Activated CD4-positive, alpha-beta T cell treated with anti-CD3 and anti-CD28 coated beads, Interleukin-2, amount 50 U/mL, for 1 hour (primary cell): ENCODE measurements around the gene AEBP2.
"Not testable (repeated sequence)": the region's sequence is repeated elsewhere in the genome, so short reads cannot be mapped to it uniquely, and the experiment has no call there.

Experiments
- DNase-seq: peaks from one replicate; pipeline ENCODE4 v3.0.0-alpha.2; 2020

The AEBP2 gene, protein sequence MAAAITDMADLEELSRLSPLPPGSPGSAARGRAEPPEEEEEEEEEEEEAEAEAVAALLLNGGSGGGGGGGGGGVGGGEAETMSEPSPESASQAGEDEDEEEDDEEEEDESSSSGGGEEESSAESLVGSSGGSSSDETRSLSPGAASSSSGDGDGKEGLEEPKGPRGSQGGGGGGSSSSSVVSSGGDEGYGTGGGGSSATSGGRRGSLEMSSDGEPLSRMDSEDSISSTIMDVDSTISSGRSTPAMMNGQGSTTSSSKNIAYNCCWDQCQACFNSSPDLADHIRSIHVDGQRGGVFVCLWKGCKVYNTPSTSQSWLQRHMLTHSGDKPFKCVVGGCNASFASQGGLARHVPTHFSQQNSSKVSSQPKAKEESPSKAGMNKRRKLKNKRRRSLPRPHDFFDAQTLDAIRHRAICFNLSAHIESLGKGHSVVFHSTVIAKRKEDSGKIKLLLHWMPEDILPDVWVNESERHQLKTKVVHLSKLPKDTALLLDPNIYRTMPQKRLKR

DNA sequence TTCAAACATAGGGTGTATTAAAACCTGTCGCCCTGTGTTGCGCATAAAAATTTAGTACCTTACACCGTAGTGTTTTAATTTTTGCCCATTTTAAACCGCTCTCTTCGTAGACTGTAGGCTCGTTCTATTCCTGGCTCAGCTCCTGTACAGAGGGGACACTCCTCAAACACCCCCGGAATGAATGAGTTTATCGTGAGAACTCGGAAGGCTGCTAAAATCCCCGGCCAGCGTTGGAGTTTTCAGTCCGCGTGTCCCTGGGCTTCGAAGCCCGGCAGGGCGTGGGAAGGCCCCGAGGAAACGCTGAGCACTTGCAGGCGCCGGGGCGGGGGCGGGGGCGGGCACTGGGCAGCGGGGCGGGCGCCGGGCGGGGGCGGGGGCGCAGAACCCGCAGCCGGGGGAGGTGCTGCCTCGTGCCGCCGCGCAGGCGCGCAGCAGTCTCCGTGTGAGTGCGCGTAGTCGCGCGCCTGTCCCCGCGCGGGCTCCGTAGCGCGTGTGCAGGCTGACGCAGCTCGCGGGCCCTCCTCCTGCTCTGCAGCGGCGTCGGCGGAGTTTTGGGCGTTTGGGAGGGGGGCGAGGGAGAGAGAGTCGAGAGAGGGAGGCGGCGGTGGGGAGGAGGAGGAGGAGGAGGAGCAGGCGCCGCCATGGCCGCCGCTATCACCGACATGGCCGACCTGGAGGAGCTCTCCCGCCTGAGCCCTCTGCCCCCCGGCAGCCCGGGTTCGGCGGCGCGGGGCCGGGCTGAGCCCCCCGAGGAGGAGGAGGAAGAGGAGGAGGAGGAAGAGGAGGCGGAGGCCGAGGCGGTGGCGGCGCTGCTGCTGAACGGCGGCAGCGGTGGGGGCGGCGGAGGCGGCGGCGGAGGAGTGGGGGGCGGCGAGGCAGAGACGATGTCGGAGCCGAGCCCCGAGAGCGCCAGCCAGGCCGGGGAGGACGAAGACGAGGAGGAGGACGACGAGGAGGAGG lies at the start of gene AEBP2:
Gene AEBP2 (plus strand): TSS at position 434 of the 960 bp plus-strand sequence. CDS start 208 bp downstream, at position 642.
- DNase-seq = peak; percentile 95

DNA sequence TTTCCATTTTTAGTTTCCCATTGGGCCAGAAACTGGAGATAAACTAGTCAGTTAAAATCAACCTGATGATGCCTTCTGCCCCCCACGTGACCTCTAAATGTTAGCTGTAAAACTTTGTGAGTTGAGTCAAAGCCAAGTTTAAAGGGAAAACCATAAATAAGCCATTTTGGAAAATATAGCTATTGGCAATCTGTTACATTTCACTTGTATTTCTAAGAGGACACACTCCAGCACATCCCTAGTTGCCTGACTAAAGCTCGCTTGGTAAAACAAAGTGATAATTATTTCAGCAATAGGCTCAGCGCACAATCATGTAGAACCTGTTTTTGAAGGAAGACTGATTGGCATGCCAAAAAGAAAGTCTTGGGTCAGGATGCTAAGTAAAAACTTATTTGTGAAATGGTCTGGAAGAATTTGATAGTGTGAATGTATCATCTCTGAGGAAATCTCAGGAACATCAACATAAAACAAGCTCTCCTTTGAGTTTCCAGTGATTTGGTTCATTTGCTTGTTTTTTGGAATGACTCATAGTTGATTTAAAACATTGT lies 49.2 kb upstream of the AEBP2 start:
- DNase-seq = no peak

DNA sequence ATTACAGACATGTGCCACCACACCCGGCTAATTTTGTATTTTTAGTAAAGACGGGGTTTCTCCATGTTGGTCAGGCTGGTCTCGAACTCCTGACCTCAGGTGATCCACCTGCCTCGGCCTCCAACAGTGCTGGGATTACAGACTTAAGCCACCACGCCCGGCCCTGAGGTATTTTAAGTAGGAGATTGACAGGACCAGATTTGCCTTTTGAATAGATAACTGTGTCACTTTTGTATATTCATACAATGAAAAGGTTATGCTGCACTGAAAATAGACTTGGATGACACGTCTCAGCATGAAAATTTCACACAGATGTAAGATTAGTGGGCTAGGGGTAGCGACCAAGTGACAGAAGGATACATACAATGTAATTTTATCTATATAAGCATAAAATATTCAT lies 46.6 kb upstream of the AEBP2 start:
- not testable (repeated sequence) for DNase-seq

DNA sequence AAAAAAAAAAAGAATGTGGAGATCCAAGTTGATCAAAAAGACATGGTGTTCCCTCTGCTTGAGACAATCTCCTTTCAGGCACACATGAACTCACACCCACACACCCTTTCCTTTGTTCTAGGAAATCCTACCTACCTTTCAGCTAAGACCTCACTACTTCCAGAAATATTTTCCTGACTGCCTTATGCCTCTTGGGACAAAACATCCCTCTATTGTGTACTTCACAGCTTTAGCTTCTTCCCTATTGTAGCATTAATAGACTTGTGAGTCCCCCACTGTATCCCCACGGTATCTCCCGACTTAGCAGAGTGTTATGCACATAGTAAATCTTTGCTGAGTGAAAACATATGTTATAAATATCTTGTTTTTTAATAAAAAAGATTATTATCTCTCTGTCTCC lies 44.9 kb upstream of the AEBP2 start:
- no peak for DNase-seq

DNA sequence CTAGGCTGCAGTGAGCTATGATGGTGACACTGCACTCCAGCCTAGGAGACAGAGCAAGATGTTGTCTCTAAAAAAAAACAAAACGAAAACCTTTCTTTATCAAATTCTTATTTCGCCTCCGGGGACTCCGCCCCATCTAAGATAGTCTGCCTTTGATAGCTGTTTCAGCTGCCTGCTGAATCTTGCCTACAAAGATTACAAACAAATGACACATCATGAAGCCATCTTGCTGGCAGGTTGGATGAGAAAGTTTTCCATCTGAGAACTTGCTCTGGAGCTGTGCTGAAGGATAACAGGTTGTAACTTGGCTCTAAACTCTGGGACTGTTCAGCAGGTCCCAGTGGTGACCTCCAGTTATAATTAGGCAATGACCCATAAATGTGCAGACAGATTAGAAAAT lies 41.8 kb upstream of the AEBP2 start:
- no peak for DNase-seq

DNA sequence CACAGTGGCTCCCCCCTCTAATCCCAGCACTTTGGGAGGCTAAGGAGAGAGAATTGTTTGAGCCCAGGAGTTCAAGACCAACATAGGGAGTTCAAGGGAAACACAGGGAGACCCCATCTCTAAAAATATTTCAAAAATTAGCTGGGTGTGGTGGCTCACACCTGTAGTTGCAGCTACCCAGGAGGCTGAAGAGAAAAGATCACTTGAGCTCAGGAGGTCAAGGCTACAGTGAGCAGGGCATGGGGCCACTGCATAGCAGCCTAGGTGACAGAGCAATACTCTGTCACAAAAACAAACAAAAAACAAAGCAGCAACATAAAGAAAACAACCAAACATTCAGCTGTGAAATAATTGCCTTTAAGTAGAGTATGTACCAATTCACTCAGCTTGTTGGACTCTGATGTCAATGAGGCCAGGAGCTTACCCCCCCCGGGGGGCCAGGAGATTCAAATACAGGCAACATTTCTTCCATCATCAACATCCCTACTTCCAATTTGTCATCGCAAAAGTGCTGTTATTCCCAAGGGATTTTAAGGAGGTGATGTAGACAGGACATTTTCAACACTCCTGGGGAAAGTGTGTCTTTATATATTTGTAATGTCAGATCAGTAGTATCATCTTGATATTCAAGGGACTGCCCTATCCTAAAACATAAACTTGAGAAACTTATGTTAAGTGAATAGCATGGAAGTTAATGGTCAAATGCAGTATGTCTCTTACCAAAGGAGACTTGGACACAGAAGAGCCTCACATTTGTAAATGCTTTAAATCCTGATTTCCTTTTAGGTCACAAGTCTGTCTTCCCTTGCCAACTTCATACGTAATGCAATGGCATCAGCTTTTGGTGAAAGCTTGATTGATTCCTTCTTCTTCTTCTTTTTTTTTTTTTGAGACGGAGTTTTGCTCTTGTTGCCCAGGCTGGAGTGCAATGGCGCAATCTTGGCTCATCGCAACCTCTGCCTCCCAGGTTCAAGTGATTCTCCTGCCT lies 40.6 kb upstream of the AEBP2 start:
- DNase-seq = no peak

DNA sequence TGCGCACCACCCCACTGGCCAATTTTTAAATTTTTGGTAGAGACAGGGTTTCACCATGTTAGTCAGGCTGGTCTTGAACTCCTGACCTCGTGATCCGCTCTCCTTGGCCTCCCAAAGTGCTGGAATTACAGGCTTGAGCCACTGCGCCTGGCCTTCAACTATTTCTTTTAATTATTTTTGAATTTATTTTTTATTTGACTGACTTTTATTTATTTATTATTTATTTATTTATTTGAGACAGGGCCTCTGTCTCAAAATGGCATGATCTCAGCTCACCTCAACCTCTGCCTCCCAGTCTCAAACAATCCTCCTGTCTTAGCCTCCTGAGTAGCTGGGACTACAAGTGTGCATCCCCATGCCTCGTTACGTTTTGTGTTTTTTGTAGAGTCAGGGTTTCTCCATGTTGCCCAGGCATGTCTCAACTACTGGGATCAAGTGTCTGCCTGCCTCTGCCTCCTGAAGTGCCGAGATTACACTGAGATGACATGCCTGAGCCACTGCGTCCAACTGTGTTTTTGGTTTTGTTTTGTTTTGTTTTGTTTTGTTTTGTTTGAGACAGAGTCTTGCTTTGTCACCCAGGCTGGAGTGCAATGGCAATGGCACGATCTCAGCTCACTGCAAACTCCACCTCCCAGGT lies 38.5 kb upstream of the AEBP2 start:
- not testable (repeated sequence) for DNase-seq

DNA sequence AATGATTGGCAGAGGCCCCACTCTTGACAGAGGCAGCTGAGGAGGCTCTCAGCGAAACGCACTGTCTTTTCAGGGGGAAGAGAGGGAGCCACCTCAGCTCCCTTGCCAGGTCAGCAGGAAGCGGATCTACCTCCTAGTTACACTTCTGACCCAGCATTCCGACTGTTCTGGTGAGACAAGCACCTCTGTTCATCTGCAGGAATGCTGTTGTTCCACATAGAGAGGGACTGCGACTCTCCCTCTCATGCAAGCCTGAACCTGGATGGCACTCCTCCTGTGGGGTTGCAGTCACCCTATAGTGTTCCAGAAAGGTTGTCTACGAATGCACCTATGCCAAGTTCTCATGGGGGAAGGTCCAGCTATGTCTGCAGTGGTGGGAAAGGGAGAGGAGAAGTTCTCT lies 37.1 kb upstream of the AEBP2 start:
- no peak for DNase-seq

DNA sequence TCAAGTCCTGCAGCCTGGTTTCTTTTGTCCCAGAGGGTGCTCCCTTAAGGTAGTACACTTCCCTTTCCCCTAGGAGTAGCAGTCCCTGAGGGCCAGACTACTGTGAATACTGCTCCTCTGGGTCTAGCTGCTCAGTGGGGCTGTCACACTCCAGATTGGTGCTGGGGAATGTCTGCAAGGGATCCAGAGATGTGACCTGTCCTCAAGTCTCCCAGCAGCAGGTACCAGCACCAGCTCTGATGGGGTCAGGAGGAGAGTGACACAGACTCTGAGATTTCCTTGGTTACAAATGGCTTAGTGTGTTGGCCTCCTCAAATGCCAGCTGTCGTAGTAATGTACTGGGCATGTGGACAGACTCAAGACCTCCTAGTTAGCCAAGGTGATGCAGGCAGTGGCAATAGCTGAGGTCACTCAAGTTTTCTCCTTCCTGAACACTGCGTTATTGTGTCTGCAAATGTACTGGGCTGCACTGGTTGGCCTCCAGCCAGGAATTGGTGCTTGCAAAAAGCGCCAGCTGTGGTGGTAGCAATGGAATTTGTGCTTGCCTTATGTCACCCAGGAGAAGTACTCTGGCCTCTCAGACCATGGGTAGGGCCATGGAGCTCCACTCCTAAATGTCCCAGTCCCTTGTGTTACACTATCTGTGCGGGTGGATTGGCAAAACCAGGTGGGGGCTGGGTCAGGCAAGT lies 36.4 kb upstream of the AEBP2 start:
- no peak for DNase-seq

DNA sequence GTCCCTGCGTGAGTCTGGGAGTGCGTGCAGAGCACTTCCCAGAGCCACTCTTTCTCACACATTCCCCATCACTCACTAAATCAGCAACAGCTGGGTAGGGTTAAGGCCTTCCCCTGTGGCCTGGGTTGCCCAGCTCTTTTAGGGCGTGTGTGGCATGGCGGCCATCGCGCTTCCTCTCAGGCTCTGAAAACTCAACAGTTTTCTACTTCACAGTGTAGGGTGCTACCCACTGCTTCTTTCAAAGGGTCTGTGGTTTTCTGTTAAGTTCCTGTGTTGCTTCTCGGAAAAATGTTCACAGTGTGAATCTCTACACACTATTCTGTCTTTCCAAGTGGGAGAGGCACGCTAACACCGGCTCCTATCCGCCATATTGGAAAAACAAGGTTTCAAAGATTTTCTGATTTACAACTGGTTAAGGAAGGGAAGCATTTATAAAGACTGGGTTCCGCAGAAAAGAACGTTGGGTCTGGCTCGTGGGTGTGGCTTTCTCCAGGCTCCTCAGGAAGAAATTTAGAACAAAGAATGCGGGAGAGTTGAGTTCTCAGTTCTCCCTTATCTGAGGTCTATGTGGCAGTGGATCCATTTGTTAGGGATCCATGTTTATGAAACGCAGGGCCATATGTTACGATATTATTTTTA lies 34.9 kb upstream of the AEBP2 start:
- DNase-seq = no peak

DNA sequence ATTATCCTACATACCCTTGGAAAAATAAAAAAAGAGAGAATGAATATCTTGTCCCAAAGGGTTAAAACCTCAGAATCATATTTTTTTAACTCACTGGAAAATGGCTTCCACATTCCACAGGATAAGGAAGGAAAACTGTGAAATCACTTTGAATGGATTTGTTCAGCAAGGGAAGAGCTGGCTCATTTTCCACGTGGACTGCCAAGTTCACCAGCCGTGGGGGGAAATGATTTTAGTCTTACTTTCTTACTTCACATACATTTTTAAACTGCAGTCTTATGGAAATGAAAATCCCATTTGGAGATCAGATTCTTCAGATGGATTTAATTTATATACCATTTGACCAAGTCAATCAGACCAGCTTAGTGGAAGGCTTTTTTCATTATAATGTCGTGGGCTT lies 29.9 kb upstream of the AEBP2 start:
- no peak for DNase-seq

DNA sequence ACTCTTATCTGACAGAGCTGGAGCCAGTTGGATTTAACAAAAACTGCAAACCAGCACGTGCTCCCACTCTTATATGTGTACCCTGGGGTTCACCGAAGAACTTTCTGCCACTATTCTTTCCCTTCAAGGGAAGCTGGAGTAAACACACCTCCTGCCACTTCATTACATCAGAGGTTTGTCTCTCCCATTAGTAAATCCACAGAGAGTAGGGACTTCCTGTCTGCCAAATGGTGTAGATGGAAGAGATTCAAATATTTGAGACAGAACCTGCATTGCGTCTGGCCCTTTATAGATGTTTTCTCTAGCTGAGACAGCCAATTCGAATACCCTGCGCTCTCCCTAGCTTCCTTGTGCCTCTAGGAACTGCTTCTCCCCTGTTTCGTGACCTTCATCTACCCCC lies 29.1 kb upstream of the AEBP2 start:
- DNase-seq = no peak

DNA sequence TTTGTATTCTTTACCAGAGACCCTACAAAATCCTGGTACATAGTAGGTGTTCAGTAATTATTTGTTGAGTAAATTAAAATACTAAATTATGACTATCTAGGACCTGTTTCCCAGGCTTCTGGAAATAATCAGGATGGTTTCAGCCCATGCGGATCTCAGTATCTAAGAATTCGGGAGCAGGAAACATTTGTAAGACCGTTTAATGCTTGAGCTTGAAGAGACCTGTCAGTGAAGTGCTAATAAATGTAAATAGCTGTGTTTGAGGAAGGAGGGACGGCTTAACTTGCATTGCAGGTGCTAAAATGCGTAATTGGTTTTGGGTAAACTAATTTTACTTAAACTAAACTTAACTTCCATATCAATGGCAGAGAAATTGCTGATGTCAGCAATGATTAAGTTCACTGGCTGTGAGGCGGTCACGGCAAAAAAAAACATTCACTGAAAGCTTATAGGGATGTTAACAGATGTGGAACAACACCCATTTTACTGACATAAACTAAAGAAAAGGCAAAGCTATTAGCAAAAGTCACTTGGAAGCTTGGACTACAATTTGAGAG lies 28.6 kb upstream of the AEBP2 start:
- no peak for DNase-seq

DNA sequence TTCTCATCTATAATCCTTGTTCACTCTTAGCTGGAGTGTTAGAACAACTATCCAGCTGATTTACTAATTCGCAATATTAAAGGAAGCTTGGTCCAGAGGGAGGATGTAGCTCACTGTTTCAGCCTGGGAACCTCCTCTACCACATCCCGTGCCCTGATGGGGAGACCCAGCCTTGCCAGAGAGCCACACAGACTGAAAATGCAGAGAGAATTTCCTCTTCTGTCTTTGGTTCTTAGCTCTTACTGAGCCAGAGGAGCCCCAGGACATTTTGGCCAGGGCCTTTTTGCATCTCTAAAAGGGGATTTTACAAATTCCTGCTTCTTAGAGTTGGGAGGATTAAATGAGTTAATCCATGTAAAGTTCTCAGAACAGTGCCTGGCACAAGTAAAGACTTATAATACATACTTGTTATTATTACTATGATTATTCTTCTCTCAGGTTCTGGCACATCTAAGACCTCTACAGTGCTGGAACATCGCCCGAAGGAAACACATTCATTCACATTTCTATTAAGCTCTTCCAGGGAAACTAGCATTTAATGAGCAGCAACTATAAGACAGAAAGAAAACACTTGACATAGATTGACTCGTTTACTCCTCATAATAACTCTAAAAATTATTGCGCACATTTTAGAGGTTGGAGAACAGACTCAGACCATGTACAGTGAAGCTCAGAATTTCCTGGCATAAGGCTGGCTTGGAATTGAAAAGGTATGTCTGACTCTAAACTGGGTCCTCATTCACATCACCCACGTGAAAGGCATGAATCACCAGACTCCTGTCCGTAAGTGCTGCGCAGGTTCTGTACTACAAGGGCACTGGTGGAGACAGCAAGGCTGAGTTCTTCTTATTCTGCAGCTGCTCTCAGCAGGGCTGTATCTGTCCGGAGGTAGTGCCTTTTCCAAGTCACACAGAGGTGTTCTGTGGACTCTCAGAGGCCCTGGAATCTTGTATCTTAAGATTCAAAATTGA lies 27.8 kb upstream of the AEBP2 start:
- no peak for DNase-seq

DNA sequence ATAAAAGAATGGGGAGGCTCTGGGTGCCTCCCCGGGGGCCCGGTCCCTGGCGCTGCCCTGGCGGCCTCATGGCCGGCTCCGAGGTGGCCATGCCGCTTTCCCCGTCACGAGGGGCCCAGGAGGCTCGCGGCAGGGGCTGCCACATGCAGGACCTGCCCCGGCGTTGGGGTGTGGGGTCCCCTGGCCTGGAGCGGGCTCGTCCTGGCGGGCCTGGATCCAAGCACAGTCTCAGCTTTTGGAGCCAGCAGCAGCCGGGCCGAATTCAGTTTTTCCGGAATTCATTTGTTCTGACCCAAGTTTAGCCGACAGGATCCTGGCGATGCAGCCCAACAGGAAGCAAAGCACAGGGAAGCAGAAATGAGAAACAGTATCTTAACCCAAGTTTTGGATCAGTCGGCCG lies 26.4 kb upstream of the AEBP2 start:
- no peak for DNase-seq

DNA sequence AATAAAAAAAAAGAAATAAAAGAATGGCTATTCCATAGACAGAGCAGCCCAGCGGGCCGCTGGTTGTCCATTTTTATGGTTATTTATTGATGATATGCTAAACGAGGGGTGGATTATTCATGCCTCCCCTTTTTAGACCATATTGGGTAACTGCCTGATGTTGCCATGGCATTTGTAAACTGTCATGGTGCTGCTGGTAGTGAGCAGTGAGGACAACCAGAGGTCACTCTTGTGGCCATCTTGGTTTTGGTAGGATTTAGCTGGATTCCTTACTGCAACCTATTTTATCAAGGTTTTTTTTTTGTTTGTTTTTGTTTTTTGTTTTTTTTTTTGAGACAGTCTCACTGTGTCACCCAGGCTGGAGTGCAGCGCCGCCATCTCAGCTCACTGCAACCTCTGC lies 25.7 kb upstream of the AEBP2 start:
- DNase-seq = not testable (repeated sequence)

DNA sequence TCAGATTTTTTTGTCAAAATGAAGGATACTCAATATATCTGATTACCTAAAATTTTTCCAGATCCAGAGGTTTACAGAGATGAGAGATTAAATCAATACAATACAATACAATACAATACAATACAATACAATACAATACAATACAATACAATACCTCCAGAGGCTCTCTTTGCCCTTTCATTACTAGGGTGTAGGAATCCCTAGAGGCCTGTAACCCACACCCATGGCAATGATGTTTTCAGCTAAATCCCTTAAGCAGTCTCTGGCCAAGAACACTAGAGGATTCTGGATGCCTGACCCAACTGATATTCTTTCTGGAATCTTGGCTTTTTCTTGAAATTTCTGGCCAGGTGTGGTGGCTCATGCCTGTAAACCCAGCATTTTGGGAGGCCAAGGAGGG lies 23.7 kb upstream of the AEBP2 start:
- DNase-seq = no peak

DNA sequence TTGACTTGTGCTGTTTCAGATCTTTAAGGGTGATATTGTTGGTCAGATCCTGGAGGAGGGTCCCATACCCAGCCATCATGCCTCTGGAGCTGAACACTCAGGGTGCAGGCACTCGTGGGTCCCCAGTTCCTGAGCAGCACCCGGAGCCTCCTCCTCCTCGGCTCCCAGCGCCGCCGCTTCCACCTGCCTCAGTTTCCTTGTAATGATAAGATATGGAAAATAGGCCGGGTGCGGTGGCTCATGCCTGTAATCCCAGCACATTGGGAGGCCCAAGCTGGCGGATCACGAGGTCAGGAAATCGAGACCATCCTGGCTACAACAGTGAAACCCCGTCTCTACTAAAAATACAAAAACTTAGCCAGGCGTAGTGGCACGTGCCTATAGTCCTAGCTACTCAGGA lies 20.2 kb upstream of the AEBP2 start:
- DNase-seq = no peak
